ENCODE results near the gene HDAC9.

Gene HDAC9

DNA sequence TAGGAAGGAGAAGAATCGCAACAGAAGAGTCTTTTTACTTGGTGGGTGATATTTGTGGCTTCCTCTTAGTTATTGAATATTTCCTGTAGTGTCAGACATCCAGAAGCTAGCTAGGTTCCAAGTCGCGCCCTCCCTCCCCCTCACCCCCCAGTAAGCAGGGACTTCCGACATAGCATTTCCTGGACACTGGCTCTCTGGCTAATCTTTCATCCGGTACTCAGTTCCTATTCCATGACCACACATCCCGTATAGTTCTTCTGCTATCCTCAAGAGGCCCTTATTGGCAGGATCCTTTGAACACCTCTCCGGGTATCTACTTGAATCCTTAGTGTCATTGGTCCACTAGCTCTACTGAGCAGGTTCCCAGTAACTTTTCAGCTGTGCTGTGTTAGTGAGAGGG lies 167.8 kb downstream of the HDAC9 start:
- no peak for DNase-seq (ENCODE audit: low spot score in 2 of 2)
- in situ Hi-C loops (cut with MboI; ENCODE audit: low sequenced_read_pairs), result no loop called here
- Histone ChIP-seq H3K4me3 (no peak overlapping the region), H3K36me3 (replicated peaks) (peaks cover 79% of the 10 kb centered on the region), H3K27me3 (ENCODE audit: low read depth) (no peaks in the 10 kb centered on the region), H3K4me1 (peaks cover 19% of the 10 kb centered on the region), H3K9me3 (no peaks in the 10 kb centered on the region)

DNA sequence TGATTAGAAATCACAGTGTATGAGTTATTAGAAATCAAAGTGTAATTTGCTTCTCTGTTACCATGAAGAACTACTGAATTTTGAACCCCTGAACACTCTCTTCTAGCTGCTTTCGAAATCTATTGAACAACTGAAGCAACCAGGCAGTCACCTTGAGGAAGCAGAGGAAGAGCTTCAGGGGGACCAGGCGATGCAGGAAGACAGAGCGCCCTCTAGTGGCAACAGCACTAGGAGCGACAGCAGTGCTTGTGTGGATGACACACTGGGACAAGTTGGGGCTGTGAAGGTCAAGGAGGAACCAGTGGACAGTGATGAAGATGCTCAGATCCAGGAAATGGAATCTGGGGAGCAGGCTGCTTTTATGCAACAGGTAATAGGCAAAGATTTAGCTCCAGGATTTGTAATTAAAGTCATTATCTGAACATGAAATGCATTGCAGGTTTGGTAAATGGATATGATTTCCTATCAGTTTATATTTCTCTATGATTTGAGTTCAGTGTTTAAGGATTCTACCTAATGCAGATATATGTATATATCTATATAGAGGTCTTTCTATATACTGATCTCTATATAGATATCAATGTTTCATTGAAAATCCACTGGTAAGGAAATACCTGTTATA lies 170.7 kb downstream of the HDAC9 start:
- Histone ChIP-seq H3K27me3 (ENCODE audit: low read depth) (no peaks in the 10 kb centered on the region), H3K4me3 (no peak overlapping the region), H3K4me1 (peaks cover 16% of the 10 kb centered on the region), H3K9me3 (no peaks in the 10 kb centered on the region), H3K36me3 (replicated peaks) (peaks cover 72% of the 10 kb centered on the region)
- in situ Hi-C loops (cut with MboI; ENCODE audit: low sequenced_read_pairs), result no loop called here
- peak; percentile 69 to 87 for DNase-seq (ENCODE audit: low spot score in 2 of 2)

DNA sequence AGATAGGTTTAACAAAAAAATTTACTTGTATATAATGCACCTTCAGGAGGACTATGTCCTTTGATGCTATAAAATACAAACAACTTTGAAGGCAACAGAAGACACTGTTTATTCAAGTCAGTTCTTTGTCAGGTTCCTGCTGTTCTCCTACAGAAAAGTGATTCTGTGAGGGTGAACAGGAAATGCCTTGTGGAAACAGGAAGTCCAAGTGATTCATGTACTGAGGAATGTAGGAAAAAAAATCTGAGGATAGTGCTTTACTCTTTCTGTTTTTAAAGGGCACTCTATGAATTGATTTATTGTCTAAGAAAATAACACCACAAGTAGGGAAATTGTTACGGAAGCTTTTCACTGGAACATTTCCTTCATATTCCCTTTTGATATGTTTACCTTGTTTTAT lies 171.9 kb downstream of the HDAC9 start:
- H3K27me3 ChIP-seq (ENCODE audit: low read depth), result no peaks in the 10 kb centered on the region
- in situ Hi-C loops (cut with MboI; ENCODE audit: low sequenced_read_pairs), result no loop called here
- H3K36me3 ChIP-seq (replicated peaks), result peaks cover 71% of the 10 kb centered on the region
- H3K9me3 ChIP-seq, result no peaks in the 10 kb centered on the region
- peaks cover 14% of the 10 kb centered on the region for H3K4me1 ChIP-seq
- no peak for DNase-seq (ENCODE audit: low spot score in 2 of 2)
- H3K4me3 ChIP-seq, result no peak overlapping the region

DNA sequence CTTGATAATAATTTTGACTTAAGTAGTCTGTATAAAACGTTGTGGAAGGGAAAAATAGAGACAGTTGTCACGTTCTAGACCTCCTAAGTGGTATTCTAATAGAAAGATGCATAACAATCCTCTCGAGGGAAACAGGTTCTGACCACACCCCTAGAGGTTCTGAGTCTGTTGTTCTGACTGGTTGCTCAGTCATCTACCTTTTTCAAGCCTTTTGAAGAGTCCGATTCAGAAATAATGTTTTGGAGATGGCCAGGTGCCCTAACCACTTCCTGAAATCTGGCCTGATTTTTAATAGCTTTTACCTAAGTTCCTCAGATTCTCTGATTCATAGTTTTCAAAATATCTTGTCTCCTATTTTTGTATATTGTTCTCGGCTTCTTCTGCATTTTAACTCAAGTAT lies 175.6 kb downstream of the HDAC9 start:
- DNase-seq (ENCODE audit: low spot score in 2 of 2), result no peak
- in situ Hi-C loops (cut with MboI; ENCODE audit: low sequenced_read_pairs), result no loop called here
- H3K4me3 ChIP-seq, result no peak overlapping the region
- H3K36me3 ChIP-seq (replicated peaks), result peaks cover 66% of the 10 kb centered on the region
- no peaks in the 10 kb centered on the region for H3K27me3 ChIP-seq (ENCODE audit: low read depth)
- H3K4me1 ChIP-seq, result peaks cover 15% of the 10 kb centered on the region
- H3K9me3 ChIP-seq, result no peaks in the 10 kb centered on the region

DNA sequence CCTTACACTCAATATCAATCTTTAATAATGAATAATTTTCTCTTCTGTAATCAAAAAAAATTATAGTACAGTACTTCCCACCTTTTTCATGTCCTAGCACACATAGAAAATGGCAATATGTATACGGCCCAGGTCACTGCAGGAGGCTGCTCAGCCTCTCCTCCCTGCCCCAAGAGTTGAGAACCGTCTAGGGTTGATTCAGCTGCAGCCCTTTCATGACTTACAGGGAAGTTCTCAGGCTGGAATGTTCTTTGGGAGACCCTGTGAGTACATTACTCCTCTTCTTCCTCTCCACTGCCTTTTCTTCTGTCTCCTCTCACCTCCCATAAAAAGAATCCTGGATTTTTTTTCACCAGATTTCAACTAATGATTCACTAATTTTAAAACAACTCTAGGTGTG lies 180.0 kb downstream of the HDAC9 start:
- Histone ChIP-seq H3K4me3 (no peak overlapping the region), H3K9me3 (no peaks in the 10 kb centered on the region), H3K36me3 (replicated peaks) (peaks cover 29% of the 10 kb centered on the region), H3K4me1 (peaks cover 13% of the 10 kb centered on the region), H3K27me3 (ENCODE audit: low read depth) (no peaks in the 10 kb centered on the region)
- in situ Hi-C loops (cut with MboI; ENCODE audit: low sequenced_read_pairs), result no loop called here
- DNase-seq (ENCODE audit: low spot score in 2 of 2), result no peak

DNA sequence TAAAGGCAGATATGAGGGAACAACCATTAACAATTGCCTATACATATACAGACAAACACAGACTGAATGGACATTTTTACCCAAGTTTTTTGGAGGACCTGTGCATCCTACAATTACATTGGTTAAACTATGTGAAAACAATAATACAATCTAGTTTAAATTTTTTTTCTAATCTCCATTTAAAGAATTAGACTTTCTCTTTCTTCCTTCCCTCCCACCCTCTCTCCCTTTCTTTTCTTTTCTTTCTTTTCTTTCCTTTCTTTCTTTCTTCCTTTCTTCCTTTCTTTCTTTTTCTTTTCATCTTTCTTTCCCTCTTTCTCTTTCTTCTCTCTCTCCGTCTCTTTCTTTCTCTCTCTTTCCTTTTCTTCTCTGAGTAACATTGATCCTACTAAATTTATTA lies 183.7 kb downstream of the HDAC9 start:
- in situ Hi-C loops (cut with MboI; ENCODE audit: low sequenced_read_pairs), result no loop called here

DNA sequence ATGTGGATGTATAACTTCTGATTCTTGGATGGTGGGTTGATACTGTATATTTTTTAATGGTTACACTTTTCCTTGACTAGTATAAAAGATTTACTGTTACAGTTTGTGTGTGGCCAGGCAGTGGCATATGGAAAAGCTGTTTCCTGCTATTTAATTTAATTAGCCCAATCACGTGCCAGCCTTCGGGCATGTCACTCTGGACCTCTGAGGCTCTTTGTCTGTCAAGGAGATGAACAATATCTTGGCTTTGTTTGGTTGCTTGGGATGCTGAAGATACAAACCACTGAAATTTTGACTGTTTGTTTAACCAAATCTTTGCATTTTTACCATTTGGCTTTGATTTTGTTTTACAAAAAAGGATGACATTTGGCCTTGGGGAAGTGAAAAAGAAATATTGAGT lies 185.0 kb downstream of the HDAC9 start:
- in situ Hi-C loops (cut with MboI; ENCODE audit: low sequenced_read_pairs), result no loop called here

More for the DNA sequence above, 183.7 kb downstream of the HDAC9 start:
- DNase-seq (ENCODE audit: low spot score in 2 of 2), result no peak
- H3K9me3 ChIP-seq, result no peaks in the 10 kb centered on the region
- no peak overlapping the region for H3K4me3 ChIP-seq
- H3K4me1 ChIP-seq, result peaks cover 4% of the 10 kb centered on the region
- H3K27me3 ChIP-seq (ENCODE audit: low read depth), result no peaks in the 10 kb centered on the region
- peaks cover 10% of the 10 kb centered on the region; the same call in 1 of the 2 replicates for H3K36me3 ChIP-seq (replicated peaks)

DNA sequence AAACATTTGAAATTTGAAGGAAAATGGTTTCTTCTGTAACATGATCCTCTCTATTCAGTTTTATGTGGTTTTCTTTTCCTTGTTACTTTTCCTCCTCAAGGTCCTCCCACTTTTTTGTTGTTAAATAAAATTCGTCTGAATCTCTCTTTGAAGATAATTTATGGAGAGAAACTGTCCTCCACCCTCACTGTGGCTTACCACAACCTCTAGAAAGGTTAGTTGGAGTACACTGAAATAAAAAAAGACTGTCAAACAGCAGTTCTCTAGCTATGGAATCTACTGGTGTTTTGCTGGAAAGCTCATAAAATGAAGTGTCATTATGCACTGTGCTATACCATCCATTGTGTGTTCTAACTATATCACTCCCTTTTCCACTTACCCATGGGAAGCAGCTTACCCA lies 189.4 kb downstream of the HDAC9 start:
- DNase-seq (ENCODE audit: low spot score in 2 of 2), result no peak
- Histone ChIP-seq H3K4me3 (no peak overlapping the region), H3K27me3 (ENCODE audit: low read depth) (no peaks in the 10 kb centered on the region), H3K36me3 (replicated peaks) (no peaks in the 10 kb centered on the region; the same call in 1 of the 2 replicates), H3K9me3 (no peaks in the 10 kb centered on the region), H3K4me1 (peaks cover 6% of the 10 kb centered on the region)
- in situ Hi-C loops (cut with MboI; ENCODE audit: low sequenced_read_pairs), result no loop called here

More for the DNA sequence above, 185.0 kb downstream of the HDAC9 start:
- no peaks in the 10 kb centered on the region for H3K4me1 ChIP-seq
- DNase-seq (ENCODE audit: low spot score in 2 of 2), result no peak
- no peak overlapping the region for H3K4me3 ChIP-seq
- no peaks in the 10 kb centered on the region for H3K9me3 ChIP-seq
- H3K27me3 ChIP-seq (ENCODE audit: low read depth), result no peaks in the 10 kb centered on the region
- peaks cover 5% of the 10 kb centered on the region; the same call in 1 of the 2 replicates for H3K36me3 ChIP-seq (replicated peaks)

DNA sequence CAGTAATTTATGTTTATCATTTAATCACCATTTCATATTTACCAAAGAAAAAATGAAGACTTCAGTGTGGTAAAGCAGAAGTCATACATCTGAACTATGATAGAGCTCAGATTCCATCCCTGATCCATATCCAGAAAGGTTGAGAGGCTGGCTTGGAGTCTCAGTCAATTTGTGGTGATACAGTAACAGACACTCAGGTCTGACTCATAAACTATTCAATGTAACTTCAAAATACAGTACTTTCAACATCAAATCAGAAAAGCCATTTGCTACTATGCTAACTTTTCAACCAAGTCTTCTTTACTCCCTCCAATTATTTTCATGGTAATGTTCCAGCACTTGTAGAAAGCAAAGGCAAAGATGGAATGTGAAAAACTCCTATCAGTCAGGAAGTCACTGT lies 190.4 kb downstream of the HDAC9 start:
- in situ Hi-C loops (cut with MboI; ENCODE audit: low sequenced_read_pairs), result no loop called here
- Histone ChIP-seq H3K36me3 (replicated peaks) (no peaks in the 10 kb centered on the region; the same call in 1 of the 2 replicates), H3K4me3 (no peak overlapping the region), H3K27me3 (ENCODE audit: low read depth) (no peaks in the 10 kb centered on the region), H3K9me3 (no peaks in the 10 kb centered on the region), H3K4me1 (peaks cover 15% of the 10 kb centered on the region)
- no peak for DNase-seq (ENCODE audit: low spot score in 2 of 2)

DNA sequence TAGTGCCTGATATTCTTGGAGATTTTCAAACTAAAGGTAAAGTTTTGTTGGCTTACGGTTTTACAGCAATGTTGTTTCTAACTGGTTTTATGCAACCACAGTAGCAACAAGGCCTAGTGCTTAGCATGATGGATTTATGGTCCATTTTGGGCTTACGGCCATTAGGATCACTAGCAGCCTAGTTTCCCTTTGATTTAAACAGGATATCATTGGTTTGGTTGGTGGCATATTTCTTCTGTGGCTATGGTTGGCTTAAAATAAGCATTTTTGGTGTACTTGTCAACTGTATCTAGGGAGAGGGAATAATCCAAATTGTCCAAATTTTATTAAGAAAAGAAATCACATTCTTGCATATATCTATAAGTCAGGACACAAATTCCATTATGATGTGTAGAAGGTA lies 194.0 kb downstream of the HDAC9 start:
- no peak for DNase-seq (ENCODE audit: low spot score in 2 of 2)
- in situ Hi-C loops (cut with MboI; ENCODE audit: low sequenced_read_pairs), result no loop called here
- H3K27me3 ChIP-seq (ENCODE audit: low read depth), result no peaks in the 10 kb centered on the region
- H3K9me3 ChIP-seq, result no peaks in the 10 kb centered on the region
- no peak overlapping the region for H3K4me3 ChIP-seq
- H3K4me1 ChIP-seq, result peaks cover 19% of the 10 kb centered on the region
- H3K36me3 ChIP-seq (replicated peaks), result no peaks in the 10 kb centered on the region

DNA sequence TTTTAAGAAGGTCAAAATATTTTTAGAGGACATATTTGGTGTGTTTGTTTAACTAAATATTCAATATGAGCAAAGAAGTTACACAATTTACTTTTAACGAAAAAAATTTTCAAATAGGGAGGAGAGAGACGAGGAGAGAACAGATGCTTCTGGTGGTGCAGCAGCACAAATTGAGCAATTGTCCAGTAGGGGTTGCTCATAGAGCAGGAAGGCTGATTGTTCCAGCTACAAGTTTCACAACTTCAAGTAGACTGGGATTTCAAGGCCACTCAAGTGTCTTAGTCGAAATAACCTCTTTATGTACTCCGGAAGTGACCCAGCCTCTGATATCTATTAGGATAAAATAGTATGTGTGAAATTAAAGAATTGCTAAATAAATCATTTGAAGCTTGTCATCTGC lies 197.9 kb downstream of the HDAC9 start:
- in situ Hi-C loops (cut with MboI; ENCODE audit: low sequenced_read_pairs), result no loop called here
- Histone ChIP-seq H3K4me1 (peaks cover 19% of the 10 kb centered on the region), H3K9me3 (no peaks in the 10 kb centered on the region), H3K36me3 (replicated peaks) (no peaks in the 10 kb centered on the region), H3K27me3 (ENCODE audit: low read depth) (no peaks in the 10 kb centered on the region), H3K4me3 (no peak overlapping the region)
- peak; percentile 23 to 26 for DNase-seq (ENCODE audit: low spot score in 2 of 2)

DNA sequence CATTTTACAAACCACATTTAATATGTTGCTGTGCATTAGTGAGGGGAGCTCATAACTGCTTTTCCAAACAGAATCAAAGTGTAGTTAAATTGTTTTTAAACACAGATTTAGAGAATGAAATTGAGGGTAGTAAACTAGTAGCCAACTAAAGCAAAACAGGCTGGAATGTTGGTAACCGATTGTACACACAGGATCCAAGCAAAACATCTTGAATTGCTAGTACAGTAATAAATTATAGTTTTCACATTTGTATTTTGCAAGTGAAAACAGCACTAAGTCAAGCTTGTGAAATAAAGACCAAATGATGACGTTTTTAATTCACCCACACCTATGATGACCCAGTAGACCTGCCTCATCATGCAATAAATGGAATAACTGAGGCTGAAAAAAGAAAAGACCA lies 198.3 kb downstream of the HDAC9 start:
- Histone ChIP-seq H3K4me1 (peaks cover 19% of the 10 kb centered on the region), H3K9me3 (no peaks in the 10 kb centered on the region), H3K36me3 (replicated peaks) (no peaks in the 10 kb centered on the region), H3K4me3 (no peak overlapping the region), H3K27me3 (ENCODE audit: low read depth) (no peaks in the 10 kb centered on the region)
- DNase-seq (ENCODE audit: low spot score in 2 of 2), result no peak
- in situ Hi-C loops (cut with MboI; ENCODE audit: low sequenced_read_pairs), result no loop called here

DNA sequence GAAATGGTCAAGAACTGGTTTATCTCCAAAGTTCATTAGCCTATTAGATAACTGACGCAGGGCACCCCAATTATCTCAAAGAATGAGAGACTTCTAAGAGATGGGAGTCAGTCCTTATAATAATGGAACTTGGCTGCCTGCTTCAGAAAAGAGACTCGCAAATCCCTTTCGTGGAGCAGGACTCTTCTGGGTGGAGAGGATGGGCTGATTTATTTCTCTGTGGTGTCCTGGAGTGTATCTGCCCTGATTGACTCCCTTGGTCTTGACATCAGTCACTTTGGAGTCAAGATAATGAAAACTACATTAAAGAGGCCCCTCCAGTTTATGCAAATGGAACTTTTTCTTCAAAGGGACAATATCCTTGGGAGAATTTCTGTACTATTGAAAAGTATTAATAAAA lies 198.9 kb downstream of the HDAC9 start:
- Histone ChIP-seq H3K36me3 (replicated peaks) (no peaks in the 10 kb centered on the region), H3K4me3 (no peak overlapping the region), H3K9me3 (no peaks in the 10 kb centered on the region), H3K4me1 (peaks cover 16% of the 10 kb centered on the region), H3K27me3 (ENCODE audit: low read depth) (no peaks in the 10 kb centered on the region)
- no peak for DNase-seq (ENCODE audit: low spot score in 2 of 2)
- in situ Hi-C loops (cut with MboI; ENCODE audit: low sequenced_read_pairs), result no loop called here

DNA sequence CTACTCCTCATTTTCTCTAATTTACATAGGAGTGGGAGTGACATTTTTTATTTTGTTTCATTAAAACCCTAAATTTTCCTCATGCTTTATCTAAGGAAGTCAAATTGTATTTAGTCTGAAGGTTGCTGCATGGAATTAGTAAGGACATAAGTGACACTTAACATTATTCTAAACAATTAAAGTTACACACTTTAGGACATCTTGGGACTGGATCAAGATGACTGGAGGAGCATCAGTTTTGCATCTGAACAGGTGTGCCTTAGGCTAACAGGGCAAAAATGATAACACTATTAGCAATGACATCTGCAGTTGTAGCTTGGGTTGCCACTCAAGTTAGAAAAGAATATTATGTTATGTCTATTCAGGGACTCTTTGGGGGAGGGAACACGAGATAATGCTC lies 199.4 kb downstream of the HDAC9 start:
- Histone ChIP-seq H3K4me1 (peaks cover 13% of the 10 kb centered on the region), H3K9me3 (no peaks in the 10 kb centered on the region), H3K4me3 (no peak overlapping the region), H3K27me3 (ENCODE audit: low read depth) (no peaks in the 10 kb centered on the region), H3K36me3 (replicated peaks) (no peaks in the 10 kb centered on the region)
- in situ Hi-C loops (cut with MboI; ENCODE audit: low sequenced_read_pairs), result no loop called here
- DNase-seq (ENCODE audit: low spot score in 2 of 2), result no peak

DNA sequence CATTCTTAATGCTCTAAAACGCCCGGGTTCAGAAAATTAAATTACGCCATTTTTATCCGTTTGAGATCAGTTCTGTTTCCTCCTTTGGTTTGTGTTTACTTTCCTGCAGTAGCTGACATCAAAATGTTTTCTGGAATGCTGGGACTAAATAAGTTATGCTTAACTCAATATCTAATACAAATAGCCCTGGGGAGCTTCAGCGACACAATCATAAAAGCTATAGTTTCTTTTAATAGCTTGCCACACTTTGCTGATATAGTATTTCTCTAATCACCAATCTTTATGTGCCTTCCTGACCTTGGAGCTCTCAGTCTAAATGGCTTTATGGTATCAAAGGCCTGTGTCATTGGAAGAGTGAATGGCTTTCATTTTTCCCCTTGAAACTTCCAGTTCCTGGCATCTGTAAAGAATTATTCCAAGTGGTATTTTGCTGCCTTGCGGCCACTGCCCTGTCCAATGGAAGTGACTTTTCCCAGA lies 202.7 kb downstream of the HDAC9 start:
- H3K4me3 ChIP-seq, result no peak overlapping the region
- no peak for DNase-seq (ENCODE audit: low spot score in 2 of 2)
- in situ Hi-C loops (cut with MboI; ENCODE audit: low sequenced_read_pairs), result no loop called here

More for the DNA sequence above, 202.7 kb downstream of the HDAC9 start:
- no peaks in the 10 kb centered on the region for H3K36me3 ChIP-seq (replicated peaks)
- no peaks in the 10 kb centered on the region for H3K9me3 ChIP-seq
- H3K4me1 ChIP-seq, result no peaks in the 10 kb centered on the region
- no peaks in the 10 kb centered on the region for H3K27me3 ChIP-seq (ENCODE audit: low read depth)
